Neural cell (in vitro differentiated cells): ENCODE results near the gene SLC66A2. TPM values are rescaled to one million over a fixed set of nuclear protein-coding genes. Genes with fewer than 3 reads are reported as not detected.

ENCODE experiments used
- H2AFZ ChIP-seq: fragments of 200-600, 300-800 bp; sonication (generic), shearing (Covaris generic); 2 replicates; pipeline ENCODE4 v1.6.0; 2014; ENCODE audit warnings: low read depth, mild to moderate bottlenecking, antibody characterized with exemption, low read length, moderate library complexity
- H3F3A ChIP-seq: fragments of 200-600 bp; shearing (Covaris generic); 2 replicates; pipeline ENCODE4 v1.6.1; 2016; ENCODE audit warnings: mild to moderate bottlenecking, moderate library complexity, mixed read lengths, antibody characterized with exemption, low read length; ENCODE audit not compliant: insufficient read depth, poor library complexity, severe bottlenecking
- H3K27ac ChIP-seq: fragments of 200-600, 300-800 bp; sonication (generic), shearing (Covaris generic); 2 replicates; pipeline ENCODE4 v1.5.1; 2014; ENCODE audit warnings: mild to moderate bottlenecking, low read length, moderate library complexity
- H3K27me3 ChIP-seq: fragments of 300-800, 200-600 bp; sonication (generic), shearing (Covaris generic); 2 replicates; pipeline ENCODE4 v1.6.0; 2014; ENCODE audit warnings: mild to moderate bottlenecking, low read depth, low read length, moderate library complexity; ENCODE audit not compliant: insufficient read depth
- H3K36me3 ChIP-seq: fragments of 300-800, 200-600 bp; sonication (generic), shearing (Covaris generic); 2 replicates; pipeline ENCODE4 v1.5.1; 2014; ENCODE audit warnings: mild to moderate bottlenecking, antibody characterized with exemption, low read length, moderate library complexity; ENCODE audit not compliant: insufficient read depth
- H3K4me2 ChIP-seq: fragments of 300-800, 200-600 bp; sonication (generic), shearing (Covaris generic); 2 replicates; pipeline ENCODE4 v1.6.0; 2014; ENCODE audit warnings: mild to moderate bottlenecking, low read length
- H3K4me3 ChIP-seq: fragments of 300-800, 200-600 bp; sonication (generic), shearing (Covaris generic); 2 replicates; pipeline ENCODE4 v1.5.1; 2014; ENCODE audit warnings: mild to moderate bottlenecking, low read length, moderate library complexity
- H3K79me2 ChIP-seq: fragments of 200-600 bp; shearing (Covaris generic); replicated peaks from 2 replicates; pipeline ENCODE4 v1.6.0; 2014; ENCODE audit warnings: mild to moderate bottlenecking, low read length, moderate library complexity; ENCODE audit not compliant: insufficient read depth
- H3K9ac ChIP-seq: fragments of 300-800, 200-600 bp; sonication (generic), shearing (Covaris generic); 2 replicates; pipeline ENCODE4 v1.6.1; 2016; ENCODE audit warnings: mild to moderate bottlenecking, low read length, mixed read lengths
- H3K9me2 ChIP-seq: fragments of 200-600 bp; shearing (Covaris generic); 2 replicates; pipeline ENCODE4 v1.6.1; 2016; ENCODE audit warnings: mild to moderate bottlenecking, low read length, mixed read lengths; ENCODE audit not compliant: insufficient read depth
- H3K9me3 ChIP-seq: fragments of 200-600, 300-800 bp; sonication (generic), shearing (Covaris generic); 2 replicates; pipeline ENCODE4 v1.6.1; 2016; ENCODE audit warnings: mild to moderate bottlenecking, mixed run types, low read length, moderate library complexity, mixed read lengths
- H4K20me1 ChIP-seq: fragments of 200-600 bp; shearing (Covaris generic); 2 replicates; pipeline ENCODE4 v1.6.1; 2016; ENCODE audit warnings: mild to moderate bottlenecking, mixed run types; ENCODE audit not compliant: insufficient read depth
- EP300 ChIP-seq: fragments of 450-650 bp; conservative IDR thresholded peaks from 2 replicates; pipeline ENCODE4 v1.6.1; 2014; ENCODE audit warnings: antibody characterized with exemption, mild to moderate bottlenecking, moderate library complexity; ENCODE audit not compliant: poor library complexity, severe bottlenecking
- EZH2 ChIP-seq: fragments of 200-600, 300-800 bp; shearing (Covaris generic), sonication (generic); IDR thresholded peaks from 2 replicates; pipeline ENCODE4 v1.6.1; 2014; ENCODE audit warnings: antibody characterized with exemption, low read length, borderline replicate concordance, mild to moderate bottlenecking; ENCODE audit not compliant: insufficient read depth, poor library complexity, severe bottlenecking
- MXI1 ChIP-seq: fragments of 450-650 bp; conservative IDR thresholded peaks from 2 replicates; pipeline ENCODE4 v1.6.1; 2014; ENCODE audit warnings: antibody characterized with exemption, mild to moderate bottlenecking; ENCODE audit not compliant: poor library complexity, severe bottlenecking
- POLR2AphosphoS5 ChIP-seq: IDR thresholded peaks from 2 replicates; pipeline ENCODE4 v1.6.1; 2012
- RAD21 ChIP-seq: fragments of 450-650 bp; conservative IDR thresholded peaks from 2 replicates; pipeline ENCODE4 v1.6.1; 2014; ENCODE audit warnings: antibody characterized with exemption, mild to moderate bottlenecking, moderate library complexity
- SMC3 ChIP-seq: fragments of 450-650 bp; conservative IDR thresholded peaks from 2 replicates; pipeline ENCODE4 v1.6.1; 2014; ENCODE audit warnings: antibody characterized with exemption, mild to moderate bottlenecking, moderate library complexity; ENCODE audit not compliant: poor library complexity
- TAF1 ChIP-seq: IDR thresholded peaks from 2 replicates; pipeline ENCODE4 v1.6.1; 2012; ENCODE audit warnings: low read depth
- polyA plus RNA-seq: library from polyadenylated mRNA; depleted of rRNA; stranded (reverse); fragments of >200 nt; gene quantifications from 2 replicates; pipeline ENCODE4 v1.2.3, GENCODE V29; 2014
- TF ChIP-seq, protein P1 (sequence below): IDR thresholded peaks from 2 replicates; pipeline ENCODE4 v1.6.1; 2012; ENCODE audit warnings: borderline replicate concordance
- TF ChIP-seq, protein P2 (sequence below): fragments of 450-650 bp; IDR thresholded peaks from 2 replicates; pipeline ENCODE4 v1.5.1; 2014; ENCODE audit warnings: antibody characterized with exemption, mild to moderate bottlenecking, moderate library complexity; ENCODE audit not compliant: poor library complexity, severe bottlenecking

SLC66A2 gene
- polyA plus RNA-seq, 1 donor from 2014 or later, result 66.7 TPM

DNA sequence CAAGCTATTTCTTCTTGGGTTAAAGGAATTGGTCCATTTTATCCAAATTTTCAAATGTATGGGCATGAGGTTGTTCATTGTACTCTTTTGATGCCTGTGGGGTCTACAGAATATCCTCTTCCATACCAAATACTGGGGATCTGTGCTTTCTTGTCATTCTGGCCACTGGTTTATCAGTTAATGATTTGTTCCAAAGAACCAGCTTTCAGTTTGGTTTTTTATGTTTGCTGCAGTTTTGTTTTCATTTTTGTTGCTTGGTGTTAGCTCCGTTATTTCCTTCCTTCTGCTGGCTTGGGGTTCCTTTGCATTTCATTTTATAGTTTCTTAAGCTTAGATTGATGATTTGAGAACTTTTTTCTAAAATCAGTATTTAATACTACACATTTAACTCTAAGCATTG is 45.5 kb downstream of the SLC66A2 start:
- no peak overlapping the region for H3K9ac ChIP-seq
- H3K9me3 ChIP-seq, result no peaks in the 10 kb centered on the region
- no peaks in the 10 kb centered on the region for H3K9me2 ChIP-seq
- no peaks in the 10 kb centered on the region for H4K20me1 ChIP-seq
- H3F3A ChIP-seq, result no peaks in the 10 kb centered on the region
- no peak overlapping the region for H3K4me2 ChIP-seq
- H3K79me2 ChIP-seq, result no peaks in the 10 kb centered on the region
- H3K4me3 ChIP-seq, result no peak overlapping the region
- no peak for TF ChIP-seq POLR2AphosphoS5
- TF ChIP-seq, protein P1, sequence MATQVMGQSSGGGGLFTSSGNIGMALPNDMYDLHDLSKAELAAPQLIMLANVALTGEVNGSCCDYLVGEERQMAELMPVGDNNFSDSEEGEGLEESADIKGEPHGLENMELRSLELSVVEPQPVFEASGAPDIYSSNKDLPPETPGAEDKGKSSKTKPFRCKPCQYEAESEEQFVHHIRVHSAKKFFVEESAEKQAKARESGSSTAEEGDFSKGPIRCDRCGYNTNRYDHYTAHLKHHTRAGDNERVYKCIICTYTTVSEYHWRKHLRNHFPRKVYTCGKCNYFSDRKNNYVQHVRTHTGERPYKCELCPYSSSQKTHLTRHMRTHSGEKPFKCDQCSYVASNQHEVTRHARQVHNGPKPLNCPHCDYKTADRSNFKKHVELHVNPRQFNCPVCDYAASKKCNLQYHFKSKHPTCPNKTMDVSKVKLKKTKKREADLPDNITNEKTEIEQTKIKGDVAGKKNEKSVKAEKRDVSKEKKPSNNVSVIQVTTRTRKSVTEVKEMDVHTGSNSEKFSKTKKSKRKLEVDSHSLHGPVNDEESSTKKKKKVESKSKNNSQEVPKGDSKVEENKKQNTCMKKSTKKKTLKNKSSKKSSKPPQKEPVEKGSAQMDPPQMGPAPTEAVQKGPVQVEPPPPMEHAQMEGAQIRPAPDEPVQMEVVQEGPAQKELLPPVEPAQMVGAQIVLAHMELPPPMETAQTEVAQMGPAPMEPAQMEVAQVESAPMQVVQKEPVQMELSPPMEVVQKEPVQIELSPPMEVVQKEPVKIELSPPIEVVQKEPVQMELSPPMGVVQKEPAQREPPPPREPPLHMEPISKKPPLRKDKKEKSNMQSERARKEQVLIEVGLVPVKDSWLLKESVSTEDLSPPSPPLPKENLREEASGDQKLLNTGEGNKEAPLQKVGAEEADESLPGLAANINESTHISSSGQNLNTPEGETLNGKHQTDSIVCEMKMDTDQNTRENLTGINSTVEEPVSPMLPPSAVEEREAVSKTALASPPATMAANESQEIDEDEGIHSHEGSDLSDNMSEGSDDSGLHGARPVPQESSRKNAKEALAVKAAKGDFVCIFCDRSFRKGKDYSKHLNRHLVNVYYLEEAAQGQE, result no peak
- TF ChIP-seq, protein P2, sequence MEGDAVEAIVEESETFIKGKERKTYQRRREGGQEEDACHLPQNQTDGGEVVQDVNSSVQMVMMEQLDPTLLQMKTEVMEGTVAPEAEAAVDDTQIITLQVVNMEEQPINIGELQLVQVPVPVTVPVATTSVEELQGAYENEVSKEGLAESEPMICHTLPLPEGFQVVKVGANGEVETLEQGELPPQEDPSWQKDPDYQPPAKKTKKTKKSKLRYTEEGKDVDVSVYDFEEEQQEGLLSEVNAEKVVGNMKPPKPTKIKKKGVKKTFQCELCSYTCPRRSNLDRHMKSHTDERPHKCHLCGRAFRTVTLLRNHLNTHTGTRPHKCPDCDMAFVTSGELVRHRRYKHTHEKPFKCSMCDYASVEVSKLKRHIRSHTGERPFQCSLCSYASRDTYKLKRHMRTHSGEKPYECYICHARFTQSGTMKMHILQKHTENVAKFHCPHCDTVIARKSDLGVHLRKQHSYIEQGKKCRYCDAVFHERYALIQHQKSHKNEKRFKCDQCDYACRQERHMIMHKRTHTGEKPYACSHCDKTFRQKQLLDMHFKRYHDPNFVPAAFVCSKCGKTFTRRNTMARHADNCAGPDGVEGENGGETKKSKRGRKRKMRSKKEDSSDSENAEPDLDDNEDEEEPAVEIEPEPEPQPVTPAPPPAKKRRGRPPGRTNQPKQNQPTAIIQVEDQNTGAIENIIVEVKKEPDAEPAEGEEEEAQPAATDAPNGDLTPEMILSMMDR, result no peak
- no peaks in the 10 kb centered on the region for H3K27me3 ChIP-seq
- peaks cover 6% of the 10 kb centered on the region for H3K36me3 ChIP-seq
- H3K27ac ChIP-seq, result no peak overlapping the region
- H2AFZ ChIP-seq, result no peak overlapping the region

DNA sequence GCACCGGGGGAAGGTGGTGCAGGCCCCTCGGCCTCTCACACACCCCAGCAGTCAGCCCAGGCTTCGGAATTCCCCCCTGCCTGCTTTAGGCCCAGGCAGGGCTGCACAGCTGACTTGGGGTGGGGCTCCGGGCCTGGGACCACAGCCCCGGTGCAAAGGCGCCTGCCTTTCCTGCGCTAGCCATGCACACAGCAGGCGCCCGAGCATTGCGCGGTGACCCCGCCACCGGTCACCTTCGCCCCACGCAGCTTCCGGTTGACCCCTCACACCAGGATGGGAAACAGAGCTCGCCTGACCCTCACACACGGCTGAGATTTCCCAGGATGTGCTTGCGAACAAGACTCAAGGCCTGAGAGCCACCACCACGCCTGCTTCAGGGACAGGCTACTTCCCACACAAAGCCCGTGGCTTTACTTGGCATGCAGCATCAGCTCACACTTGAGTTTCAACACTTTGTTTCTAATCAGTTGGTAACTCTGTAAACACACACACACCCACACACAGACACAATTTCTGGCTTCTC is 46.0 kb downstream of the SLC66A2 start:
- Histone ChIP-seq H4K20me1 (no peaks in the 10 kb centered on the region), H2AFZ (no peak overlapping the region), H3K36me3 (peaks cover 6% of the 10 kb centered on the region), H3K27me3 (no peaks in the 10 kb centered on the region), H3K4me3 (no peak overlapping the region), H3K9me2 (no peaks in the 10 kb centered on the region), H3K9ac (no peak overlapping the region), H3K9me3 (no peaks in the 10 kb centered on the region), H3K79me2 (no peaks in the 10 kb centered on the region), H3K4me2 (no peak overlapping the region), H3K27ac (no peak overlapping the region), H3F3A (no peaks in the 10 kb centered on the region)
- TF ChIP-seq EP300 (no peak), TAF1 (no peak), MXI1 (no peak), POLR2AphosphoS5 (no peak), SMC3 (no peak), RAD21 (no peak), EZH2 (no peak)
- TF ChIP-seq, protein P2, result no peak
- TF ChIP-seq, protein P1, result no peak
